Endothelial cell of umbilical vein (primary cell): ENCODE measurements around the gene KDM4C. TPM values are rescaled to one million over a fixed set of nuclear protein-coding genes. Genes with fewer than 3 reads are reported as not detected.

Source experiments
- BruUV-seq: library from RNA; stranded (reverse); fragments of 400-500 nt; replicated peaks from 2 replicates; lab custom pipeline; 2021; lab: Mats Ljungman, UMichigan
- CTCF ChIA-PET: fragments of 300-600, 350-600 bp; sonication (Branson Sonifier 250); formaldehyde crosslinking; loops from one replicate; lab custom pipeline; 2021; ENCODE audit warnings: antibody characterized with exemption, inconsistent platforms; lab: Charles Lee
- POLR2A ChIA-PET: fragments of 300-600, 350-600 bp; sonication (Branson Sonifier 250); formaldehyde crosslinking; loops from one replicate; lab custom pipeline; 2021; ENCODE audit warnings: antibody characterized with exemption, inconsistent platforms; lab: Charles Lee
- DNase-seq: peaks from one replicate; pipeline ENCODE4 v3.0.0-alpha.2; 2011; ENCODE audit warnings: low read depth, low spot score
- FAIRE-seq: peaks from 2 replicates; lab custom pipeline; 2011; peaks lifted over from hg19 to GRCh38; lab: Jason Lieb, UNC
- H2AFZ ChIP-seq: 2 replicates; pipeline ENCODE4 v1.6.0; 2012; ENCODE audit warnings: low read depth, low read length, control low read depth, inconsistent platforms
- H3K27ac ChIP-seq: 2 replicates; pipeline ENCODE4 v1.5.1; 2011; ENCODE audit warnings: low read depth, mild to moderate bottlenecking, control low read depth, low read length, moderate library complexity; ENCODE audit not compliant: insufficient read depth
- H3K27me3 ChIP-seq, 2 experiments: 2 replicates each; pipeline versions ENCODE4 v1.6.0 to v1.6.1; 2011; ENCODE audit warnings: low read length in 2 of 2, mixed read lengths in 1 of 2; ENCODE audit not compliant: control insufficient read depth in 2 of 2, insufficient read depth in 2 of 2
- H3K36me3 ChIP-seq, 2 experiments: 2 replicates in 1 of 2; 3 replicates in 1 of 2; pipeline ENCODE4 v1.5.1; 2011; ENCODE audit warnings: low read length in 2 of 2, mild to moderate bottlenecking in 1 of 2, moderate library complexity in 1 of 2; ENCODE audit not compliant: control insufficient read depth in 2 of 2, insufficient read depth in 2 of 2; ENCODE audit errors: extremely low read depth in 1 of 2
- H3K4me1 ChIP-seq: 3 replicates; pipeline ENCODE4 v1.5.1; 2011; ENCODE audit warnings: mild to moderate bottlenecking, low read length; ENCODE audit not compliant: control insufficient read depth, insufficient read depth; ENCODE audit errors: extremely low read depth
- H3K4me2 ChIP-seq: 2 replicates; pipeline ENCODE4 v1.6.1; 2011; ENCODE audit warnings: low read length, control low read depth, mixed read lengths; ENCODE audit not compliant: insufficient read depth
- H3K4me3 ChIP-seq, 3 experiments: fragments of 200-600 bp in 1 of 3; sonication (generic), shearing (Covaris generic) in 1 of 3; replicated peaks in 1 of 3; 2 replicates each; pipeline ENCODE4 v1.5.1; 2011 to 2016; ENCODE audit warnings: control low read depth in 3 of 3, low read length in 3 of 3, mild to moderate bottlenecking in 2 of 3, inconsistent platforms in 1 of 3, low read depth in 1 of 3, moderate library complexity in 1 of 3; ENCODE audit not compliant: insufficient read depth in 1 of 3
- H3K79me2 ChIP-seq: 2 replicates; pipeline ENCODE4 v1.6.0; 2012; ENCODE audit warnings: low read length, inconsistent platforms; ENCODE audit not compliant: control insufficient read depth, insufficient read depth
- H3K9ac ChIP-seq: replicated peaks from 2 replicates; pipeline ENCODE3; 2011; ENCODE audit warnings: low read length, control low read depth; ENCODE audit not compliant: insufficient read depth; ENCODE audit errors: extremely low read depth
- H3K9me1 ChIP-seq: replicated peaks from 3 replicates; pipeline ENCODE4 v1.6.0; 2011; ENCODE audit warnings: mild to moderate bottlenecking, low read length; ENCODE audit not compliant: control insufficient read depth, insufficient read depth; ENCODE audit errors: extremely low read depth
- H3K9me3 ChIP-seq: replicated peaks from 2 replicates; pipeline ENCODE4 v1.5.1; 2012; ENCODE audit warnings: low read length, inconsistent platforms; ENCODE audit not compliant: control insufficient read depth, insufficient read depth
- H4K20me1 ChIP-seq: replicated peaks from 2 replicates; pipeline ENCODE3; 2011; ENCODE audit warnings: mild to moderate bottlenecking, low read length; ENCODE audit not compliant: control insufficient read depth, insufficient read depth; ENCODE audit errors: extremely low read depth
- CTCF ChIP-seq, 2 donors: IDR thresholded peaks; 1 replicate in 1 of 2; 2 replicates in 1 of 2; pipeline ENCODE4 v1.5.1; 2011; ENCODE audit warnings: low read length in 2 of 2, mild to moderate bottlenecking in 2 of 2, moderate library complexity in 2 of 2, control low read depth in 1 of 2, inconsistent platforms in 1 of 2, low read depth in 1 of 2; ENCODE audit not compliant: insufficient read depth in 1 of 2; ENCODE audit errors: extremely low read depth in 1 of 2
- EZH2 ChIP-seq: IDR thresholded peaks from 2 replicates; pipeline ENCODE4 v1.6.1; 2012; ENCODE audit warnings: borderline replicate concordance, low read depth, mild to moderate bottlenecking, moderate library complexity, low read length, inconsistent platforms; ENCODE audit not compliant: severe bottlenecking
- FOS ChIP-seq: IDR thresholded peaks from 2 replicates; pipeline ENCODE4 v1.6.1; 2011; ENCODE audit warnings: mild to moderate bottlenecking, low read length, moderate library complexity, borderline replicate concordance; ENCODE audit not compliant: insufficient read depth
- GATA2 ChIP-seq: IDR thresholded peaks from 2 replicates; pipeline ENCODE4 v1.7.0; 2011; ENCODE audit warnings: low read depth, mild to moderate bottlenecking, moderate library complexity, mixed read lengths, low read length; ENCODE audit not compliant: insufficient read length, insufficient read depth
- JUN ChIP-seq: IDR thresholded peaks from 2 replicates; pipeline ENCODE4 v1.6.1; 2011; ENCODE audit warnings: borderline replicate concordance, low read depth; ENCODE audit not compliant: insufficient read length, insufficient read depth
- MAX ChIP-seq: IDR thresholded peaks from 2 replicates; pipeline ENCODE4 v1.6.1; 2011; ENCODE audit not compliant: insufficient read depth, insufficient read length
- MYC ChIP-seq: IDR thresholded peaks from one replicate; pipeline ENCODE4 v1.6.1; 2011; ENCODE audit warnings: mild to moderate bottlenecking, low read depth, low read length
- POLR2A ChIP-seq: IDR thresholded peaks from 2 replicates; pipeline ENCODE4 v1.6.1; 2012; ENCODE audit warnings: low read depth, mild to moderate bottlenecking, control low read depth, low read length
- POLR2AphosphoS5 ChIP-seq: IDR thresholded peaks from 2 replicates; pipeline ENCODE4 v1.6.1; 2012; ENCODE audit warnings: low read depth, mild to moderate bottlenecking, control low read depth, low read length, moderate library complexity; ENCODE audit not compliant: insufficient read depth
- dilution Hi-C: fragments of 300-500 bp; cut with MboI; formaldehyde crosslinking; loops from one replicate; pipeline ENCODE4 v1.15.0; 2019; ENCODE audit warnings: low sequenced_read_pairs; ENCODE audit not compliant: extremely low pct_ligation_motif_present
- intact Hi-C: fragments of 100-400 bp; cut with micrococcal nuclease; formaldehyde crosslinking; loops from one replicate; pipeline ENCODE4 v1.10.0; 2022
- polyA plus RNA-seq, 4 experiments: library from polyadenylated mRNA; depleted of rRNA in 3 of 4; stranded (reverse) in 3 of 4; unstranded in 1 of 4; fragments of >200 nt; gene quantifications; 2 replicates each; pipeline versions ENCODE4 v1.2.1 to v1.2.3, GENCODE V29; 2011 to 2012; ENCODE audit warnings: missing spikeins in 1 of 4
- total RNA-seq: library from RNA; stranded (reverse); gene quantifications from 2 replicates; pipeline ENCODE4 v1.2.3, GENCODE V29; 2021

The KDM4C gene
- total and polyA plus RNA-seq, 2 donors (not counting 3 experiments of a cell fraction or from before 2014, with no cell fraction given): 5.4 to 15.0 TPM

DNA sequence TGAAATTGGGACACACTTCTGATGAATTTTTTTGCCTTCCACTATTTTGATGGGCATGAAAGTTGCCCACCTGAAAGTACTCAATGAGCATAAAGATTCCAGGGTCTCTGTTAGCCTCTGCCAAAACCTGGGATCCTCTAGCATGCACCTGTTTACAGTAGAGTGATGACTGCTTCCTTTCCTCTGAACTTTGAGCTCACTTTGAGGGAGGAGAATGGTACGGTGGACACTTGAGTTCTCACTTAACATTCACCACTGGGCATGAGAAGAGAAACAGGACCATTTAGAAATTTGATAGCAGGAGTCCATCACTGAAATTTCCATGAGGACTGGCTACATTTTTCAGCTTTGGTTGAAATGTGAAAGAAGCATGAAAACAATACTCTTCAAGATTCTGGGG, 374.8 kb downstream of the KDM4C start:
- Histone ChIP-seq H3K9ac (no peak overlapping the region), H3K4me2 (no peak overlapping the region), H3K27ac (no peak overlapping the region), H3K4me3 (no peak overlapping the region), H3K9me3 (no peaks in the 10 kb centered on the region), H4K20me1 (no peaks in the 10 kb centered on the region), H3K79me2 (no peaks in the 10 kb centered on the region), H3K9me1 (no peaks in the 10 kb centered on the region), H3K4me1 (no peaks in the 10 kb centered on the region), H3K27me3 (no peaks in the 10 kb centered on the region), H3K36me3 (no peaks in the 10 kb centered on the region), H2AFZ (no peak overlapping the region)
- FAIRE-seq: no peak
- intact Hi-C loops (no loop called here), dilution Hi-C loops (no loop called here)
- BruUV-seq: no TSS peak
- ChIA-PET CTCF (no interaction called here), POLR2A (no interaction called here)
- no peak for DNase-seq
- TF ChIP-seq JUN (no peak), POLR2AphosphoS5 (no peak), POLR2A (no peak), CTCF (IDR thresholded peaks at IDR 0.05; ENCODE audit: extremely low read depth in 1 of 2, insufficient read depth in 1 of 2, low read depth in 1 of 2, low read length in 2 of 2) (no peak), MAX (no peak), FOS (no peak), EZH2 (no peak), MYC (no peak), GATA2 (no peak)
